NCI-H2196 (cell line): ENCODE measurements around the gene FCAR.
"Not testable (repeated sequence)": the region's sequence is repeated elsewhere in the genome, so short reads cannot be mapped to it uniquely, and the experiment has no call there.

ENCODE experiments used
- DNase-seq: peaks from one replicate; lab custom pipeline; 2025; ENCODE audit not compliant: unreplicated experiment; lab: John Stamatoyannopoulos, UW

FCAR gene

DNA sequence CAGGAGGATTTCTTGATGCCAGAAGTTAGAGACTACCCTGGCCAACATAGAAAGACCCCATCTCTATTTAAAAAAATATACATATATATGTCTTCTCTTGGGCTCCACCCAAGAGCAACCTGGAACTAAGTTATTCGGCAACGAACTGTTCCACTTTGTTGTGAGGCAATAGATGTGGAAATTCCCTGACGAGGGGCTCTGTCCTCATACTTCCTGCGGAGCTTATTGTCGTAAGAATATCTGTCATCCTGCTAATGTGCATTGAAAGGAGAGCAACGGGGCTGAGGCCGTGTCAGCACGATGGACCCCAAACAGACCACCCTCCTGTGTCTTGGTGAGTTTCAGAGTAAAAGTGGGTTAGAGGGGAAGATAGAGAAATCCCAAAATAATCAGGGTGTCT is at the start of gene FCAR:
Gene FCAR, plus strand, starts transcription at position 246 of the 400 bp plus-strand sequence. Its CDS starts 55 bp downstream, at position 301.
- no peak for DNase-seq

DNA sequence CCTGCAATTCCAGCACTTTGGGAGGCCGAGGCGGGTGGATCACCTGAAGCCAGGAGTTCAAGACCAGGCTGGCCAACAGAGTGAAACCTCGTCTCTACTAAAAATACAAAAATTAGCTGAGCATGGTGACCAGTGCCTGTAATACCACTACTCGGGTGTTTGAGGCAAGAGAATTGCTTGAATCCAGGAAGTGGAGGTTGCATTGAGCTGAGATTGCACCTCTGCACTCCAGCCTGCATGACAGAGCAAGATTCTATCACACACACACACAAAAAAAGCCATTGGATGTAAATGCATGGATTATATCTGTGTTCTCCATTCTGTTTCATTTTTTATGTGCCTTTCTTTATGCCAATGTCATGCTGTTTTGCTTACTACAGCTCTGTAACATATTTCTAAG is 49.6 kb upstream of the FCAR start:
- DNase-seq = not testable (repeated sequence)

DNA sequence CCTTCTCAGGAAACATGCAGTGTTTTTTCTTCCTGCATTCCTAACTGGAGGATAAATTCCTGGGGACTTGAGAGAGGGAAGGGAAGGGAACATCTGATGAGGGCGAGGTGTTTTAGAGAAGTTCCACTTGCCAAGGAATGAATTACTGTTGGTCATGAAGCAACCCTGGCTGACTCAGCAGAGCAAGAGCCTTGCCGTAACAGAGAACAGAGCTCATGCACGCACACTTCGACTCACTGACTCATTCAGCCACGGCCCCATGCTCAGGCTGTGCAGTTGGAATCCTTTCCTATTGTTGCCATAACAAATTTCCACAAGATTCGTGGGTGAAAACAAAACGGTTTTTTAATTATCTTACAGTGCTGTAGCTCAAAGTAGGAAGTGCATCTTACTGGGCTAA is 48.7 kb upstream of the FCAR start:
- not testable (repeated sequence) for DNase-seq

DNA sequence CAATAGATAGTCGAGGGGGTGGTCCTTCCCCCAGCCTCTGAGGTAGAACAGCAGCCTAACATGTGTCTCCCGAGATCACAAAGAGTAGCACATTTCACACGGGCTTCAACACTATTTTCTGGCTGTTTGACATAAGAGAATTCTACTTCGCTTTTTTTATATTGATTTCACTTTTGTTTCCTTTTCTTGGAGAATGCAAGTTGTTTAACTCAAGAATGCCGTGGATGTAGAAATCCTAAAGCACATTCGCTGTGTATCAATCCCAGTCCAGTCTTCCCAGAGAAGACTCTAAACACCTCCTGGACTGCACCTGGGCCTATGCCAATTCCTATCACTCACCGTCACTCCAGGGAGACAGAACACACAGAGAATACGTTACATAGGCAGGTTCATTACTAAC is 46.0 kb upstream of the FCAR start:
- DNase-seq = not testable (repeated sequence)

DNA sequence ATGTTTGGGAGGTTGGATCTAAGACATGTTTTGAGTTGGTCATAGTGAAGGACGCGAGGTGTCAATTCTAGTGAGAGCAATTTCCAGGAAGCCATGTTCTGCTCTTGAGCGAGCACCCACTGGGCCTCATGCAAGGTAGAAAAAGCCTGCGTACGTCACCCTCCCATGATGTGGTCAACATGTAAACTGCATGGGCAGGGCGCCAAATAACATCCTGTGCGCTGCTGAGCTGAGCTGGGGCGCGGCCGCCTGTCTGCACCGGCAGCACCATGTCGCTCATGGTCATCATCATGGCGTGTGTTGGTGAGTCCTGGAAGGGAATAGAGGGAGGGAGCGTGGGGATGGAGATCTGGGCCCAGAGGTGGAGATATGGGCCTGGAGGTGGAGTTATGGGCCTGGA is 41.5 kb upstream of the FCAR start, which contains the start of gene KIR2DS4:
Gene KIR2DS4, plus strand, starts transcription at position 181 of the 400 bp plus-strand sequence.
- not testable (repeated sequence) for DNase-seq

DNA sequence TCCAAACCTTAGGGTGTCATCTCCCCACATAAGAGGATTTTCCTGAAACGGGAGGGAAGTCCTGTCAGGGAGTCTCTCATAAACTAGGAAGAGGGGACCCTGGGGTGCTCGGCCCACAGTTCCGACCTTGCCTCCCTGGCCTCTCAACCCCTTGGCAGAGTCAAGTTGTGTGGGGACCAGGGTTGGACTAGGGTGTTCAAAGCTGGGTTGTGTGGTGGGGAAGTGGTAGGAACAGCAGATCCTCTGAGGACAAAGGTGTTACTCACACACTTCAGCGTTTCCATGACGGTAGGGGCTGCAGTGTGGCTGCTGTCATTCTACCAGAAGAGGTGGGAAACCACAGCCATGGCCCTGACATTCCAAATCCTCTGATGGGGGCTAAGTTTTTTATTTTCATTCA is 38.9 kb upstream of the FCAR start:
- DNase-seq = not testable (repeated sequence)

DNA sequence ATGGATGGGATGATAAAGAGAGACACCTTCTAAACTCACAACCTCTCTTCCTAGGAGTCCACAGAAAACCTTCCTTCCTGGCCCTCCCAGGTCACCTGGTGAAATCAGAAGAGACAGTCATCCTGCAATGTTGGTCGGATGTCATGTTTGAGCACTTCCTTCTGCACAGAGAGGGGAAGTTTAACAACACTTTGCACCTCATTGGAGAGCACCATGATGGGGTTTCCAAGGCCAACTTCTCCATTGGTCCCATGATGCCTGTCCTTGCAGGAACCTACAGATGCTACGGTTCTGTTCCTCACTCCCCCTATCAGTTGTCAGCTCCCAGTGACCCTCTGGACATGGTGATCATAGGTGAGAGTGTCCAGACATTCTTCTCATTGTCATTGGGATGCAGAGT is 36.5 kb upstream of the FCAR start:
- not testable (repeated sequence) for DNase-seq

DNA sequence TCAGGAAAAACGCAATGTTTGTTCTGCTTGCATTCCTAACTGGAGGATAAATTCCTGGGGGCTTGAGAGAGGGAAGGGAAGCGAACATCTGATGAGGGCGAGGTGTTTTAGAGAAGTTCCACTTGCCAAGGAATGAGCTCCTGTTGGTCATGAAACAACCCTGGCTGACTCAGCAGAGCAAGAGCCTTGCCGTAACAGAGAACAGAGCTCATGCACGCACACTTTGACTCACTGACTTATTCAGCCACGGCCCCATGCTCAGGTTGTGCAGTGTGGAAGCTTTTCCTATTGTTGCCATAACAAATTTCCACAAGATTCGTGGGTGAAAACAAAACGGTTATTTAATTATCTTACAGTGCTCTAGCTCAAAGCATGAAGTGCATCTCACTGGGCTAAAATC is 30.9 kb upstream of the FCAR start:
- not testable (repeated sequence) for DNase-seq

DNA sequence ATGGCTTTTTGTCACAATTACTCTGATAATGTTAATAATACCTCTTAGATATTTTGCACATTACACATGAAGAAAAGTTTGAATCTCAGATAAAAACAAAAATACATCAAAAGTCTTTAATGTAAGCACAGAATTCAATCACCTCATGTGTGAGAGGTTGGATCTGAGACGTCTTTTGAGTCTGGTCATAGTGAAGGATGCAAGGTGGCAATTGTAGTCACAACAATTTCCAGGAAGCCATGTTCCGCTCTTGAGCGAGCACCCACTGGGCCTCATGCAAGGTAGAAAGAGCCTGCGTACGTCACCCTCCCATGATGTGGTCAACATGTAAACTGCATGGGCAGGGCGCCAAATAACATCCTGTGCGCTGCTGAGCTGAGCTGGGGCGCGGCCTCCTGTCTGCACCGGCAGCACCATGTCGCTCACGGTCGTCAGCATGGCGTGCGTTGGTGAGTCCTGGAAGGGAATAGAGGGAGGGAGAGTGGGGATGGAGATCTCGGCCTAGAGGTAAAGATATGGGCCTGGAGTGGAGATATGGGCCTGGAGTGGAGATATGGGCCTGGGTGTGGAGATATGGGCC is 23.9 kb upstream of the FCAR start, which contains the start of gene KIR3DL2:
Gene KIR3DL2, plus strand, starts transcription at position 383 of the 580 bp plus-strand sequence. Its CDS starts 33 bp downstream, at position 416.
- not testable (repeated sequence) for DNase-seq

DNA sequence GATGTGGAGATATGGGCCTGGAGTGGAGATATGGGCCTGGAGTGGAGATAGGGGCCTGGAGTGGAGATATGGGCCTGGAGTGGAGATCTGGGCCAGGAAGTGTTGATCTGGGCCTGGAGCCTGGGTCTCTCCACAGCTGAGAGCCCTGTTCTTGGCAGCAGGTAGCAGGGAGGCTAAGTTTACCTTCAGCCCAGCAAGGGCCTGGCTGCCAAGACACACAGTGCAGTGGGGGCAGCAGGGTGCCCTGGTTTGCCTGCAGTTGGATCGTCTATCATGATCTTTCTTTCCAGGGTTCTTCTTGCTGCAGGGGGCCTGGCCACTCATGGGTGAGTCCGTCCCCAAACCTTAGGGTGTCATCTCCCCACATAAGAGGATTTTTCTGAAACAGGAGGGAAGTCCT is 23.1 kb upstream of the FCAR start:
- DNase-seq = no peak

DNA sequence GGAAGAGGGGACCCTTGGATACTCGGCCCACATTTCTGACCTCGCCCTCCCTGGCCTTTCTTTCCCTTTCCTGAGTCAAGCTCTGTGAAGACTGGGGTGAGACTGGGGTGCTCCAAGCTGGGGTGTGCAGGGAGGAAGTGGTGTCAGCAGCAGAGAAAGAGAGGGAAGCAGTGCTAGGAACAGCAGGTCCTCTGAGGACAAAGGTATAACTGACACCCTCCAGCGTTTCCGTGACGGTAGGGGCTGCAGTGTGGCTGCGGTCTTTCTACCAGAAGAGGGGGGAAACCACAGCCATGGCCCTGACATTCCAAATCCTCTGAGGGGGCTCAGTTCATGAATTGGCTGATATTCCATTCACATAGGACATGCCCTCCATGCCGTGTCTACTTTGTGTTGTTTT is 22.7 kb upstream of the FCAR start:
- DNase-seq = no peak

DNA sequence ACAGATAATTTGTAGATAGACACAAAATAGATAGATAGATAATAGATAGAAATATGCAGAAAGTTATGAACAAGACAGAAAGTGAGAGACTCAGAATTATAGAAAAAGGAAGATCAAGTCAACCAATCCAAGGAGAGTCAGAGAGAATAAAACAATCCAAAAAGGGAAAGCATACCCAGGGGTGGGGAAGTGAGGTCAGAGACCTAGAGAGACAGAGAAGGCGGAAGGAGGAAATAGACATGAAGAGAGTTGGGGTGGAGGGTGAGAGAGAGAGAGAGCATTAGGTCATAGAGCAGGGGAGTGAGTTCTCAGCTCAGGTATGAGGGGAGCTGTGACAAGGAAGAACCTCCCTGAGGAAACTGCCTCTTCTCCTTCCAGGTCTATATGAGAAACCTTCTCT is 18.8 kb upstream of the FCAR start:
- not testable (repeated sequence) for DNase-seq

DNA sequence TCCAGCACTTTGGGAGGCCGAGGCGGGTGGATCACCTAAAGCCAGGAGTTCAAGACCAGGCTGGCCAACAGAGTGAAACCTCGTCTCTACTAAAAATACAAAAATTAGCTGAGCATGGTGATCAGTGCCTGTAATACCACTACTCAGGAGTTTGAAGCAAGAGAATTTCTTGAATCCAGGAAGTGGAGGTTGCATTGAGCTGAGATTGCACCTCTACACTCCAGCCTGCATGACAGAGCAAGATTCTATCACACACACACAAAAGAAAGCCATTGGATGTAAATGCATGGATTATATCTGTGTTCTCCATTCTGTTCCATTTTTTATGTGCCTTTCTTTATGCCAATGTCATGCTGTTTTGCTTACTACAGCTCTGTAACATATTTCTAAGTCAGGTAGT is 15.6 kb upstream of the FCAR start:
- not testable (repeated sequence) for DNase-seq

DNA sequence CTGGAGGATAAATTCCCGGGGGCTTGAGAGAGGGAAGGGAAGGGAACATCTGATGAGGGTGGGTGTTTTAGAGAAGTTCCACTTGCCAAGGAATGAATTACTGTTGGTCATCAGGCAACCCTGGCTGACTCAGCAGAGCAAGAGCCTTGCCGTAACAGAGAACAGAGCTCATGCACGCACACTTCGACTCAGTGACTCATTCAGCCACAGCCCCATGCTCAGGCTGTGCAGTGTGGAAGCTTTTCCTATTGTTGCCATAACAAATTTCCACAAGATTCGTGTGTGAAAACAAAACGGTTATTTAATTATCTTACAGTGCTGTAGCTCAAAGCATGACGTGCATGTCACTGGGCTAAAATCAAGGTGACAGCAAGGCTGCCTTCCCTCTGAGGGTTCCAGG is 14.6 kb upstream of the FCAR start:
- DNase-seq = not testable (repeated sequence)

DNA sequence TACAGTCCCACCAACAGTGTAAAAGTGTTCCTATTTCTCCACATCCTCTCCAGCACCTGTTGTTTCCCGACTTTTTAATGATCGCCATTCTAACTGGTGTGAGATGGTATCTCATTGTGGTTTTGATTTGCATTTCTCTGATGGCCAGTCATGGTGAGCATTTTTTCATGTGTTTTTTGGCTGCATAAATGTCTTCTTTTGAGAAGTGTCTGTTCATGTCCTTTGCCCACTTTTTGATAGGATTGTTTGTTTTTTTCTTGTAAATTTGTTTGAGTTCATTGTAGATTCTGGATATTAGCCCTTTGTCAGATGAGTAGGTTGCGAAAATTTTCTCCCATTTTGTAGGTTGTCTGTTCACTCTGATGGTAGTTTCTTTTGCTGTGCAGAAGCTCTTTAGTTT is 10.6 kb upstream of the FCAR start:
- DNase-seq = not testable (repeated sequence)

DNA sequence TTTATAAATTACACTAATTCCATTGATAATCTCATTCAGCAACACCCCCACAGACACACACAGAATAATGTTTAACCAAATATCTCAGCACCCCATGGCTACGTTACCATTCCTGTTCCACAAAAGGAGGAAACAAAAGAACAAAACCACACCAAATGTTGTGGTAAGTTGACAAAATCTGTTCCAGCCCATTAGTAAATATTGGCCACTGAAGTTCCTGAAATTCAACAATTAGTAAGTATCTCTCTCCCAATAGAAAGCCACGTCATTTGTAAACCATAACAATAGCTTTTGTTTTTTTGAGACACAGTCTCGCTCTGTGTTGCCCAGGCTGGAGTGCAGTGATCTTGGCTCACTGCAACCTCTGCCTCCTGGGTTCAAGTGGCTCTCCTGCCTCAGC is 2.3 kb upstream of the FCAR start:
- no peak for DNase-seq

DNA sequence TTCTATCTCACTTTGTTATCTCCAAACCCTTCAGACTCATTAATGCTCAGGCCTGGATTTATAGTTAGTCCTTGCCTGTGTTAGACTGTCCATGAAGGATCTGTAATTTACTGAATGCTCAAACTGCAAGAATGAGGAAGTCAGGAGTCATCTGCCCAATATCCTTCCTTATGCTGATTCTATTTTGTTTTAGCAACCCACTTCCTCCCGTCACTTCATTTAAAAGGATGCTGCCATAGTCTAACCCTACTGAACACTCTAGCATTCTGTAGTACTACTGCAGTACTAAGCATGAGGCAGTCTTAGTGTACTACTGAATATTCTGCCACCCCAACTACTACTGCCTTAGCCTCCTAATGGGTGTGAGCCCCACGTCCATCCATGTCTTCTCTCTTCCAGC is 1.5 kb downstream of the FCAR start:
- DNase-seq = no peak

DNA sequence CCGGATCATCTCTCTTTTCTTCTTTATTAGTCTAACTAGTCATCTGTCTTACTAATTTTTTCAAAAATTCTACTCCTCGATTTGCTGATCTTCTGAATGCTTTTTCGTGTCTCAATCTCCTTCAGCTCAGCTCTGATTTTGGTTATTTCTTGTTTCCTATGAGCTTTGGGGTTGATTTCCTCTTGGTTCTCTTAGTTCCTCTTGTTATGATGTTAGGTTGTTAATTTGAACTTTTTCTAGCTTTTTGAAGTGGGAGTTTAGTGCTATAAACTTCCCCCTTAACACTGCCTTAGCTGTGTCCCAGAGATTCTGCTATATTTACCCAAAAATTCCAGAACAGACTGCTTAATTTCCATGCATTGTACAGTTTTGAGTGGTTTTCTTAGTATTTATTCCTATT is 3.4 kb downstream of the FCAR start:
- no peak for DNase-seq

DNA sequence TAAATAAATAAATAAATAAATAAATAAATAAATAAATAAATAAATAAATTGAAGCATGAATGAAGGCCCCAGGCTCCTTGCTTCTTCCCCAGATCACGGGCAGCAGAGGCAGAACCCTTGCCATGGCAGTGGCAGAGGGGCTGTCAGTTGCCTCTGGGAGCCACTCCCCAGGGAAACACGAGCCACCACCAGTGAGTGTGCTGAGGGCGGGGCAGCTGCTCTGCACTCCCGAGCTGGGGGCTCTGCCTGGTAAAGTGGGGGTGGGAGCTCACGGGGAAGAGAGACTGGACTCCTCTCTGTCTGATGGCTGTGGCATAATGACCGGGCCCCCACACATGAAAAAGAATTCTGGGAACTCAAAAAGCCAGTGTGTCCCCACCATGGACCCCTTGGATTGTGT is 7.8 kb downstream of the FCAR start:
- no peak for DNase-seq

DNA sequence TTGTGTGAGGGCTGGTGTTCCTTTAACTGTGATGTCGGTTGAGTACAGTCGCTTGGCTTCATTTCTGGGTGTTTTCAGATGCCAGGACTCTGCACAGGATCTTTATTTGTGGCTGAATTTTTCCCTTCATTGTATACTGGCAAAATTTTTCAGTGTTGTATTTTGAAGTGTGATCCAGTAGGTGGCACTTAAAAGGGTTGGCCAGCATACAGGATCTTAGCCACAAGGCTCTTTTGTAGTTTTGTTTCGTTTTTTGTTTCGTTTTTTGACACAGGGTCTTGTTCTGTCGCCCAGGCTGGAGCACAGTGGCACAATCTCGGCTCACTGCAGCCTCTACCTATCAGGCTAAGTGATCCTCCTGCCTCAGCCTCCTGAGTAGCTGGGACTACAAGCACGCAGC is 8.7 kb downstream of the FCAR start:
- DNase-seq = no peak

DNA sequence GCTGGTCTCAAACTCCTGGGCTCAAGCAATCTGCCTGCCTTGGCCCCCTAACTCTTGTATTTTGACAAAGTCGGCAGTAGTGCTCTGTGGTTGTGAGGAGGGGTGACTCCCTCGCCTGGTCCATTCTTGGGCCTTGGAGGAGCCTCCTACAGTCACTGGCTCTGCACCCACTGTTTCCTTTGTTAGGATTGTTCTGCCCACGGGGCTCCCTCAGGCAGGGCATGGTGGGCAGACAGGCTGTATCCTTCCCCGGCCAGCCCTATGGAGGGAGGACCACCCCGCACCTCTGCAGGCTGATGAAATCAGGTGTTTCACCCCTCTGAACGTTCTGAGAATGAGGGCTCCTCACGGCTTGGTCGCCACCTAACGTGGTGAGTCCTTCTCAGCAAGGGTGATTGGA is 9.2 kb downstream of the FCAR start:
- no peak for DNase-seq

DNA sequence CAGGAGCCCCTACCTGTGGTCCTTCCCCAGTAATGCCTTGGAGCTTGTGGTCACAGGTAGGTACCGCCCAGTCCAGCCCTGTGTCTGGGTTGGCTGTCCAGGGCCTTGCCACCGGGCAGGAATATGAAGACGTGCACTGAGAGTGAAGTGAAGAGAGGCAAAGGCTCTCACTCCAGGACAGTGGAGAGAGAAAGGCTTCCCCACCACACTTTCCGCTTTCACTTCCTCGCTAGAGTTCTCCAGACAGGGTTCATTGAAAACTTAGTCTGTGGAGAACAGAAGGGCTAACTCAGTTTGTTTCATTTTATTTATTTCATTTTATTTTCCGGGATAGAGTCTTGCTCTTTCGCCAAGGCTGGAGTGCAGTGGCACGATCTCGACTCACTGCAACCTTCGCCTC is 14.2 kb downstream of the FCAR start:
- DNase-seq = no peak

DNA sequence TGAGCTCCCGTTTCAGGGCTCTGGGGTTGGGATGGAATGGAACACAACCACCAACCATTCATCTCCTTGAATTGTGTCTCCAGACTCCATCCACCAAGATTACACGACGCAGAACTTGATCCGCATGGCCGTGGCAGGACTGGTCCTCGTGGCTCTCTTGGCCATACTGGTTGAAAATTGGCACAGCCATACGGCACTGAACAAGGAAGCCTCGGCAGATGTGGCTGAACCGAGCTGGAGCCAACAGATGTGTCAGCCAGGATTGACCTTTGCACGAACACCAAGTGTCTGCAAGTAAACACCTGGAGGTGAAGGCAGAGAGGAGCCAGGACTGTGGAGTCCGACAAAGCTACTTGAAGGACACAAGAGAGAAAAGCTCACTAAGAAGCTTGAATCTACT is 15.5 kb downstream of the FCAR start:
- DNase-seq = no peak
